Activated naive CD4-positive, alpha-beta T cell treated with anti-CD3 and anti-CD28 coated beads, Interleukin-2, amount 10 ng/mL, durations not matched to agents 7 days and 5 days (primary cell): ENCODE results near the gene TRIM14.
"Not testable (repeated sequence)": the region's sequence is repeated elsewhere in the genome, so short reads cannot be mapped to it uniquely, and the experiment has no call there.

Experiments used
- CTCF ChIA-PET: fragments of 350-600 bp; sonication (Branson Sonifier 250); formaldehyde crosslinking; loops from one replicate; lab custom pipeline; 2021; ENCODE audit warnings: antibody characterized with exemption; lab: Charles Lee
- DNase-seq: peaks from one replicate; pipeline ENCODE4 v3.0.0-alpha.2; 2020
- H3K27ac Mint-ChIP-seq: one replicate; pipeline ENCODE4 v1.8.0; 2021; ENCODE audit warnings: mild to moderate bottlenecking, moderate library complexity, mixed read lengths
- H3K27me3 Mint-ChIP-seq: one replicate; pipeline ENCODE4 v1.8.0; 2021; ENCODE audit warnings: mild to moderate bottlenecking, mixed read lengths
- H3K36me3 Mint-ChIP-seq: one replicate; pipeline ENCODE4 v1.8.0; 2021; ENCODE audit warnings: mixed read lengths
- H3K4me1 Mint-ChIP-seq: one replicate; pipeline ENCODE4 v1.8.0; 2021; ENCODE audit warnings: mixed read lengths
- H3K4me3 Mint-ChIP-seq: one replicate; pipeline ENCODE4 v1.8.0; 2021; ENCODE audit warnings: mild to moderate bottlenecking, moderate library complexity, mixed read lengths
- H3K9me3 Mint-ChIP-seq: one replicate; pipeline ENCODE4 v1.8.0; 2021; ENCODE audit warnings: mixed read lengths

The TRIM14 gene

GRCh38 chr9:98034593-98035546 lies 84.2 kb downstream of the TRIM14 start:
- no peak overlapping the region for H3K27ac Mint-ChIP-seq
- peaks cover 27% of the 10 kb centered on the region for H3K27me3 Mint-ChIP-seq
- DNase-seq = peak; percentile 95
- no peaks in the 10 kb centered on the region for H3K9me3 Mint-ChIP-seq
- no peaks in the 10 kb centered on the region for H3K36me3 Mint-ChIP-seq
- no peak overlapping the region for H3K4me3 Mint-ChIP-seq
- CTCF ChIA-PET = interaction anchor here (0.5 to 7.3 kb wide), 27 partner anchors 8 to 983 kb away, joined by 3 to 49 read pairs (median 4); partner anchors contain the start of genes ANP32B, TBC1D2, TRIM14 and TRMO
- H3K4me1 Mint-ChIP-seq = peaks cover 18% of the 10 kb centered on the region

- H3K9me3 Mint-ChIP-seq = no peaks in the 10 kb centered on the region
- peaks cover 13% of the 10 kb centered on the region for H3K4me1 Mint-ChIP-seq
- H3K4me3 Mint-ChIP-seq = no peak overlapping the region
- H3K27ac Mint-ChIP-seq = no peak overlapping the region
- CTCF ChIA-PET = interaction anchor here (0.6 to 1.8 kb wide), 7 partner anchors 11 to 109 kb away, joined by 3 to 6 read pairs (median 3); no protein-coding TSS in a partner anchor
- no peaks in the 10 kb centered on the region for H3K36me3 Mint-ChIP-seq
- no peak for DNase-seq
- H3K27me3 Mint-ChIP-seq = peaks cover 11% of the 10 kb centered on the region
Measured at GRCh38 chr9:98031935-98032334, 87.1 kb downstream of the TRIM14 start.

DNA sequence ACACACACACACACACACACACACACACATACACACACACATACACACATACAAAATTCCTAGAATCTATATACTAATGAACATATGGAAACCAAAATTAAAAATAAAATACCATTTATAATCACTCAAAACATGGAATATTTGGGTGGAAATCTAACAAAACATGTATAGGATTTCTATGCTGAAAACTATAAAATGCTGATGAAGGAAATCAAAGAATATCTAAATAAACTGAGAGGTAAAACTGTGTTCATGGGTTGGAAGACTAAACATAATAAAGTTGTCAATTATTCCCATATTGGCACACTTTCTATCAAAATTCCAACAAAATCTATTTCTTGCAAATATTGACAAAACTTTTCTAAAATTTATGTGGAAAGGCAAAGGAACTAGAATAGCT lies 87.9 kb downstream of the TRIM14 start:
- peaks cover 13% of the 10 kb centered on the region for H3K4me1 Mint-ChIP-seq
- H3K27ac Mint-ChIP-seq = no peak overlapping the region
- DNase-seq = no peak
- peaks cover 1% of the 10 kb centered on the region for H3K36me3 Mint-ChIP-seq
- peaks cover 8% of the 10 kb centered on the region for H3K27me3 Mint-ChIP-seq
- H3K4me3 Mint-ChIP-seq = no peak overlapping the region
- CTCF ChIA-PET = interaction anchor here (1.5 to 1.8 kb wide), 3 partner anchors 43 to 108 kb away, joined by 3 to 6 read pairs (median 3); no protein-coding TSS in a partner anchor
- H3K9me3 Mint-ChIP-seq = no peaks in the 10 kb centered on the region

- DNase-seq = no peak
- H3K4me1 Mint-ChIP-seq = no peaks in the 10 kb centered on the region
- H3K27ac Mint-ChIP-seq = no peak overlapping the region
- H3K9me3 Mint-ChIP-seq = no peaks in the 10 kb centered on the region
- no peaks in the 10 kb centered on the region for H3K27me3 Mint-ChIP-seq
- no peak overlapping the region for H3K4me3 Mint-ChIP-seq
- CTCF ChIA-PET = interaction anchor here (2.1 to 2.2 kb wide), 2 partner anchors 10 to 14 kb away, joined by 6 read pairs; no protein-coding TSS in a partner anchor
- H3K36me3 Mint-ChIP-seq = peaks cover 16% of the 10 kb centered on the region
Measured at GRCh38 chr9:98024702-98025101, 94.3 kb downstream of the TRIM14 start.

DNA sequence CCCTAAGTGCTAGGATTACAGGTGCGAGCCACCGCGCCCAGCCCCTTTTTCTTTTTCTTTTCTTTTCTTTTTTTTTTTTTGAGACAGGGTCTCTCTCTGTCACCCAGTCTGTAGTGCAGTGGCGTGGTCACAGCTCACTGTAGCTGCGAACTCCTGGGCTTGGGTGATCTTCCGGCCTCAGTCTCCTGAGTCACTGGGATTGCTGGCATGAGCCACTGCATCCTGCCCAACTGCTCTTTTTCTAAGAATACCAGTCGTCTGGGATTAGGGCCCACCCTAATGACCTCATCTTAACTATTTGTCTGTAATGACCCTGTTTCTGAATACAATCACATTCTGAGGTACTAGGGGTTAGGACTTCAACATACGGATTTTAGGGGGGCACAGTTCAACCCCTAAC lies 96.6 kb downstream of the TRIM14 start:
- peaks cover 30% of the 10 kb centered on the region for H3K36me3 Mint-ChIP-seq
- no peak for DNase-seq
- no peaks in the 10 kb centered on the region for H3K4me1 Mint-ChIP-seq
- peak overlapping the region; percentile 12 for H3K27ac Mint-ChIP-seq
- H3K9me3 Mint-ChIP-seq = no peaks in the 10 kb centered on the region
- no peak overlapping the region for H3K4me3 Mint-ChIP-seq
- no peaks in the 10 kb centered on the region for H3K27me3 Mint-ChIP-seq
- CTCF ChIA-PET = interaction anchor here (2.1 kb wide), 1 partner anchor 16 kb away, joined by 6 read pairs; no protein-coding TSS in a partner anchor

- Mint-ChIP-seq H3K4me1 (no peaks in the 10 kb centered on the region), H3K27me3 (no peaks in the 10 kb centered on the region), H3K9me3 (no peaks in the 10 kb centered on the region), H3K27ac (peak overlapping the region; percentile 11), H3K4me3 (no peak overlapping the region), H3K36me3 (peaks cover 38% of the 10 kb centered on the region)
- DNase-seq = no peak
- CTCF ChIA-PET = interaction anchor here (1.1 to 1.6 kb wide), 2 partner anchors 11 to 13 kb away, joined by 4 to 6 read pairs; no protein-coding TSS in a partner anchor
Measured at GRCh38 chr9:98021306-98022040, 97.5 kb downstream of the TRIM14 start.

DNA sequence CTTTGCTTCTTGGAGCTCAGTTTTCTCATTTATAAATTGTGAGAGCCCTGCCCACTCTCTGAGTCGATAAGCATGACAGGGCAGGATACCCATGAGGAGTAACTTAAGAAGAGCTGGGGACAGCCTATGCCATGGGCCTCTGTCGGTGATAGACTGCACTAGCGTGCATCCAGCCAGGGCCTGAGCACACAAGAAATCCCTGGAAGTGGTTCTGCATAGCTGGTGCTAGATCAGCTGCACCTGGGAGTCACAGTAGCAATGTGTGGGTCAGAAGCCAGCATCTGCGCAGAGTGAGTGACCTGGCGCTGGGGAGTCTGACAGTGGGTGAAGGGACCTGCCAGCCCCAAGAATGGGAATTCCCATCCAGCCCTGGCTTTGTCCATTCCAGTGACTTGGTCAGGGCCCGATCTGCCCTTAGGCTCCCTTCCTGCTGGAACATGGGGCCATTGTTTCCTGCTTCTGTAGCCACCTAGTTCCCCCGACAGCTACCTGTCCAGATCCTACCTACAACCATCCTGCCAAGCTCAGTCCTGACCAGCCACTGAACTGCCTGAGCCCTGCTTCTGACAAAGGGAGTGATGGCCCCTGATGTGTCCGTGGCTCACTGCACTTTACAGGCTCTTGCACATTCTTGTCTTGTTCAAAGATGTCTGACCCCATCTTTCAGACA lies 98.4 kb downstream of the TRIM14 start:
- no peaks in the 10 kb centered on the region for H3K4me1 Mint-ChIP-seq
- no peak overlapping the region for H3K4me3 Mint-ChIP-seq
- H3K36me3 Mint-ChIP-seq = peaks cover 45% of the 10 kb centered on the region
- H3K27ac Mint-ChIP-seq = no peak overlapping the region
- no peaks in the 10 kb centered on the region for H3K9me3 Mint-ChIP-seq
- no peak for DNase-seq
- H3K27me3 Mint-ChIP-seq = no peaks in the 10 kb centered on the region
- CTCF ChIA-PET = interaction anchor here (1.1 to 1.6 kb wide), 2 partner anchors 12 to 14 kb away, joined by 4 to 6 read pairs; no protein-coding TSS in a partner anchor

GRCh38 chr9:98019869-98020268 lies 99.2 kb downstream of the TRIM14 start:
- H3K27me3 Mint-ChIP-seq, H3K27ac Mint-ChIP-seq, H3K4me1 Mint-ChIP-seq, DNase-seq, H3K9me3 Mint-ChIP-seq, H3K4me3 Mint-ChIP-seq: not testable (repeated sequence)
- H3K36me3 Mint-ChIP-seq = peaks cover 51% of the 10 kb centered on the region
- CTCF ChIA-PET = interaction anchor here (1.3 to 3.7 kb wide), 3 partner anchors 12 to 96 kb away, joined by 3 to 13 read pairs (median 6); partner anchors contain the start of gene TRMO
